D721Med (cell line): ENCODE measurements around the gene PRMT7.

ENCODE experiments used
- DNase-seq: peaks from one replicate; pipeline ENCODE4 v3.0.0; 2011; ENCODE audit warnings: low spot score; ENCODE audit not compliant: insufficient read length
- FAIRE-seq: peaks from 2 replicates; lab custom pipeline; 2011; peaks lifted over from hg19 to GRCh38; lab: Jason Lieb, UNC
- TF ChIP-seq, protein P1 (sequence below): IDR thresholded peaks from 2 replicates; pipeline ENCODE4 v1.5.1; 2012; ENCODE audit warnings: mild to moderate bottlenecking, control low read depth; ENCODE audit not compliant: insufficient read depth; ENCODE audit errors: missing control alignments

Gene PRMT7

DNA sequence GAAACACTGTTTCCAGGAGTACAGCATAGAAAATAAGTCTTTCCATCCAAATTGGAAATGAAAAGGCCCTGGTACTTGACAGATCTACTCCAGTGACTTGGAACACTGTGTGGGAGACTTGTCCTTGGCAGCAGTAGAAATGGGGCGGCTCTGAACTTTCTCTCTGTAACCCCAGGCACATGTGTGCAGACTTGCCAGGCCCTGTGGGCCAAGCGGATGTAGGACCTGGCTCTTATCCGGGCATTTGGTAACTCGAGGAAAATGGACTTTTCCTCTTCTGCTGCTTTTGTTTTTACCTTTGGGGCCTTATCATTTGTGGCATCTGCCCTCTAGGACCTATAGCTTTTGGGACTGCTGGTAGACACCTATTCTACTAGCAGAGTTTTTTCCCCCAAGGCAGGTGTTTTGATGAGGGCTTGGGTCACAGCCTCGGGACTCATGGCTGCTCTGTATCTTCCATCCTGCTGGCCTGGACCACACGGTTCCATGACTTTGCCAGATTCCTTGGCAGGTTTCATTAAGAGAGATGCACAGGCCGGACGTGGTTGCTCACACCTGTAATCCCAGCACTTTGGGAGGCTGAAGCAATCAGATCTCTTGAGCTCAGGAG lies 94.0 kb downstream of the PRMT7 start:
- DNase-seq (no peak), FAIRE-seq (no peak)
- TF ChIP-seq, protein P1, sequence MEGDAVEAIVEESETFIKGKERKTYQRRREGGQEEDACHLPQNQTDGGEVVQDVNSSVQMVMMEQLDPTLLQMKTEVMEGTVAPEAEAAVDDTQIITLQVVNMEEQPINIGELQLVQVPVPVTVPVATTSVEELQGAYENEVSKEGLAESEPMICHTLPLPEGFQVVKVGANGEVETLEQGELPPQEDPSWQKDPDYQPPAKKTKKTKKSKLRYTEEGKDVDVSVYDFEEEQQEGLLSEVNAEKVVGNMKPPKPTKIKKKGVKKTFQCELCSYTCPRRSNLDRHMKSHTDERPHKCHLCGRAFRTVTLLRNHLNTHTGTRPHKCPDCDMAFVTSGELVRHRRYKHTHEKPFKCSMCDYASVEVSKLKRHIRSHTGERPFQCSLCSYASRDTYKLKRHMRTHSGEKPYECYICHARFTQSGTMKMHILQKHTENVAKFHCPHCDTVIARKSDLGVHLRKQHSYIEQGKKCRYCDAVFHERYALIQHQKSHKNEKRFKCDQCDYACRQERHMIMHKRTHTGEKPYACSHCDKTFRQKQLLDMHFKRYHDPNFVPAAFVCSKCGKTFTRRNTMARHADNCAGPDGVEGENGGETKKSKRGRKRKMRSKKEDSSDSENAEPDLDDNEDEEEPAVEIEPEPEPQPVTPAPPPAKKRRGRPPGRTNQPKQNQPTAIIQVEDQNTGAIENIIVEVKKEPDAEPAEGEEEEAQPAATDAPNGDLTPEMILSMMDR, result no peak

DNA sequence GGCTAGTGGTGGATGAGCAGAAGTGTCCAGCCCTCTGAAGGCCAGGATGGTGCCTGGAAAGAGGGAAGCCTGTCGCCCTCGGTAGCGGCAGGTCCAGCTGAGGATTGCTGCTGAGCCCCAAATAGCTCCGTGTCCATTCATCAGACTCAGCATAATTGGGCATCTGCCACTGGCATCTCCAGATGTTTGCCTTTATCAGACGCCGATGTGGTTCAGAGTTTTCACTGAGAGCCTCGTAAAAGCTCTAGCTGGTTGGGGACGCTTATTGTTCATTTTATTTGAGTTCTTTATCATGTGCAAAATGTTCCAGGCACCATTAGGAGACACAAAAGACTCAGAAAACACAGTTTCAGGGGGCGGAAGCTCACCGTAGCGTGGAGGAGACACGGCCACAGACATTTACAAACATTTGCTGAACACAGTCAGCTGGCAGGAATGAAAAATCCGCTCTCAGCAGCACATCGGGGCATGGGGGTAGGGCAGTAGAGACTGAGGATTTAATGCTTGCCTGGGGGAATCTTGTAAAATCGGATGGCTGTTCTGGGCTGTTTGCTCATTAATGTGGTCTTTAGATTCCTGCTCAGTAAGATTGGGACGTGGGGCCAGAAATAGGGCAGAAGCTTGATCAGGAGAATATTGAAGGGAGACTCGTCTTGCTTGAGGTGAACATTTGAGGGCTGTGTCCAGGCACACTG lies 95.8 kb downstream of the PRMT7 start:
- TF ChIP-seq, protein P1, result no peak
- DNase-seq (no peak), FAIRE-seq (no peak)
